ENCODE measurements around the gene CLDN19.
"Not testable (repeated sequence)": the region's sequence is repeated elsewhere in the genome, so short reads cannot be mapped to it uniquely, and the experiment has no call there.

The CLDN19 gene

DNA sequence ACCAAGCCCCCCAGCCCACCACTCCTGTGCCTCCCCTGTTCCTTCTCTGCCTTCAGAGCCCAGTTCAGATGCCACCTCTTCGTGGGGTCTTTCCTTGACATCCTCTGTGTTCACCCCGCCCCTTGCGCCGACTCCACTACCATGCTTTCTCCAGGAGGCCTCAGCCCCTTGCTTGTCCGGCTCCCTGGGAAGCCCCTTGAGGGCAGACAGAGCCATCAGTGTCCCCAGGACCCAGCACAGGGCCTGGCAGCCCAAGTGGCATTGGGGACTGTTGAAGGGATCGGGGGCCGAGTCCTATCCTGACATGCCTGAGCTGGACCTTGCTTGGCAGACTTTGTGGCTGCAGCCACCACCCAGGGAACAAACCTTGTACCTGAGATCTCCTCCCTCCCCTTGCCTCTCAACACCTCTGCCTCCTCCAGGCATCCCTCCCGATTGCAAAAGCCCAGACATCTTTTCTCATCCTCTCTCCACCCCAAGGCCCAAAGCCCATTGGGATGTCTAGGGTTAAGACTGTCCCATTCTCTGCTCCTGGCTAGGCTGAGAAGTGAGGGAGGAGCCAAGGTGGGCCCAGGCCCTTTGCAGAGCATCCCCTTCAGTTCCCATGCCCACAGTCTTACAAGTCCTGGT is 3.4 kb downstream of the CLDN19 start:
- ATAC-seq (no peak), DNase-seq (ENCODE audit: low spot score in 2 of 2) (no peak)
- Mint-ChIP-seq H3K36me3 (no peaks in the 10 kb centered on the region), H3K9me3 (no peaks in the 10 kb centered on the region), H3K4me3 (no peak overlapping the region), H3K4me1 (peaks cover 12% of the 10 kb centered on the region), H3K27ac (peak overlapping the region; percentile 78)

DNA sequence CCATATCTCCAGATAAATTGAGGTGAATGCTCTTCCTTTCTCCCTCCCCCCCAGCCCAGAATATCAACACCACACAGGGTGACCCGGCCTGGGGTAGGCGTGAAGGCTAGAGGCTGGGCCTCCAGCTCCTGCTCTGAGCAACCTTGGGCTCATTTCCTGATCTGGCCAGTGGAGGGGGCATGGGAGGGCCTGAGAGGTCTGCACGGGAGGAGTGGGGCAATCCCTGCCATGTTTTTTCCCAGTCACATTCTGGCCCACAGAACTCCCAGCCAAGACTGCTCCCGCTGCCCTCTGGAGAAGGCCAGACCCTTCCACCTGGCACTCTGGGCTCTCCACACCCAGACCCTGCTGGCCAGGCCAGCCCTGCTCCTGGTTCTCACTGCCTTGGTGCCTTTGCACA is 3.9 kb downstream of the CLDN19 start:
- ATAC-seq, result peak; percentile 27
- peak overlapping the region; percentile 78 for H3K27ac Mint-ChIP-seq
- no peak overlapping the region for H3K4me3 Mint-ChIP-seq
- peaks cover 12% of the 10 kb centered on the region for H3K4me1 Mint-ChIP-seq
- no peaks in the 10 kb centered on the region for H3K36me3 Mint-ChIP-seq
- no peaks in the 10 kb centered on the region for H3K9me3 Mint-ChIP-seq
- DNase-seq (ENCODE audit: low spot score in 2 of 2), result no peak

DNA sequence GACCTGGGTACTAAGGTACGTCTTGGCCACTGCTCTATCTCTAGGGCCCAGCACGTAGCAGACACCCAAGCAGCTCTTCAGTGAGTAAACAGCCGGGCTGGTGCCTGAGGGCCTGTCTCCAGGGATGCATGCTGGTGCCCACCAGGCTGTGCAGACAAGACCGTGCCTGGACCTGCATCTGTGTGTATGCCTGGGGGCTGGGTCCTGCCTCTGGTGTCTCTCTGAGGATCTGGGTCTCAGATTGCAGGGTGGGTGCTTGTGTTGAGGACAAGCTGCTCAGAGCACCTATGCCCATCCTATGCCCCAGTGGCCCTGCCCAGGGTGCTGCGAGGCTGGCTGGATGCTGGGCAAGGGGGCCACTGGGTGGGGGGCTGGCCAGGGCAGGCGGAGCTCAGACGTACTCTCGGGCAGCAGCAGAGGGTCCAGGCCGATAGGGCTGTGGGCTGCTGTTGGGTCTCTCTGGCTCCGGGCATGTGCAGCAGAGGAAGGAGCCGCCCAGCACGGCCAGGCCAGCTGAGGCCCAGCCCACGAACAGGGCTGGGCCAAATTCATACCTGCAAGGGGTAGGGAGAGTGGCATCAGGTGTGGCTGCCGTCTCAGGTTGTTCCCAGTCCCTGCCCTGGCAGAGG is 4.4 kb downstream of the CLDN19 start:
- Mint-ChIP-seq H3K4me1 (peaks cover 12% of the 10 kb centered on the region), H3K27ac (no peak overlapping the region), H3K36me3 (no peaks in the 10 kb centered on the region), H3K9me3 (no peaks in the 10 kb centered on the region), H3K4me3 (no peak overlapping the region)
- no peak for DNase-seq (ENCODE audit: low spot score in 2 of 2)
- no peak for ATAC-seq

DNA sequence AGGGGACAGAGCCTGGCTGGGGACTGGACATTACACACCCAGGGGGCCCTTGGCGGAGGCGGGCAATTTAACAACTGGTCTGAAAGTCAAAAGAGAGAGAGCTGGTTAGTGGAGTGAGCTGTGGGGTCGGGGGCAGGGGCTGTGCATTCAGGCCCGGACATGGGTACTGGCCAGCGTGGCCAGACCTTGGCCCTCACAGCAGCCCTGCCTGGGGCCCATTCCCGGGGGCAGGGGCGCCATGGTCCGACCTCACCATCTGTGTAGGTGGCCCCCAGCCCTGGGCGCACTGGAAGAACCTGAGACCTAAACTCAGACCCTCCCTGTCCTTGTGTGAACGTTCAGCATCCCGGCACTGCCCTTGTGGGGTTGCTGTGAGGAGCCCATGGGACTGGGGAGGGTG is 5.0 kb downstream of the CLDN19 start:
- Mint-ChIP-seq H3K36me3 (no peaks in the 10 kb centered on the region), H3K9me3 (no peaks in the 10 kb centered on the region), H3K27ac (no peak overlapping the region), H3K4me3 (no peak overlapping the region), H3K4me1 (peaks cover 12% of the 10 kb centered on the region)
- no peak for ATAC-seq
- no peak for DNase-seq (ENCODE audit: low spot score in 2 of 2)

DNA sequence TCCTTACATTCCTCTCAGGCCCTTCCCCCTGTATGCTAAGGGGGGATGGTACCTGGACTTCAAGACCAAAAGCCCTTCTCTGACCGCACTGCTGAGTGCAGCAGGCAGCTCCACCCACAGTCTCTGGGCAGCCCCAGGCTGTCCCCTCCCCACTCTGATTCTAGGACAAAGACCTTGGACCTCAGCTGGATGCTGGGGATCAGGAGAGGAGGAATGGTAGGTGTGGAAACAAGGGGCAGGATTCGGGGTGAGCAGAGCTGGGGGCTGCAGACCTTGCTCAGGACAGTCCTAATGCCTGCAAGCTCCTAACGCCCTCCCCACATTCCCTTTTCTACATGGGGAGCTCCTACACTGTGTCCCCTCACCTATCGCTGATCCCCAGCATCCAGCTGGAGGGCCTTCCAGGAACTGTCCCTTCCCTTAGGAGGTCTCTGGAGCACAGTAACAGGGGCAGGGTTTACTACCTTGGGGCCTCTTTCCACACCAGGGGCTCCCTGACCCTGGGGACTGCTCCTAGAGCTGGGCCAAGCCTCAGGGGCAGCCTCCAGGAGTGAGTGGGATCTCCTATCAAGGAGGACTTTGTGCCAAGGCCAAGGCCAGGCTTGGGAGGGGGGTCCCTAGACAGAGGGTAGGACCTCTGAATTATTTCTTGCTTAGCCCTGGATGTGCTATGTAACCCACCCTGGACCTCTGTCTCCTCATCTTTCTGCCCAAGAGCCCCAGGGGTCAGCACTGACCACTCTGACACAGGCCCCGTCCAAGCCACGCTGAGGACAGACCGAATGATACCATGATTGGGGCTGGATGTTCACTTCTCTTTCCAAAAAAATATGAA is 5.6 kb downstream of the CLDN19 start:
- DNase-seq (ENCODE audit: low spot score in 2 of 2) (no peak), ATAC-seq (no peak)
- Mint-ChIP-seq H3K36me3 (no peaks in the 10 kb centered on the region), H3K4me1 (peaks cover 12% of the 10 kb centered on the region), H3K9me3 (no peaks in the 10 kb centered on the region), H3K4me3 (no peak overlapping the region), H3K27ac (no peak overlapping the region)

DNA sequence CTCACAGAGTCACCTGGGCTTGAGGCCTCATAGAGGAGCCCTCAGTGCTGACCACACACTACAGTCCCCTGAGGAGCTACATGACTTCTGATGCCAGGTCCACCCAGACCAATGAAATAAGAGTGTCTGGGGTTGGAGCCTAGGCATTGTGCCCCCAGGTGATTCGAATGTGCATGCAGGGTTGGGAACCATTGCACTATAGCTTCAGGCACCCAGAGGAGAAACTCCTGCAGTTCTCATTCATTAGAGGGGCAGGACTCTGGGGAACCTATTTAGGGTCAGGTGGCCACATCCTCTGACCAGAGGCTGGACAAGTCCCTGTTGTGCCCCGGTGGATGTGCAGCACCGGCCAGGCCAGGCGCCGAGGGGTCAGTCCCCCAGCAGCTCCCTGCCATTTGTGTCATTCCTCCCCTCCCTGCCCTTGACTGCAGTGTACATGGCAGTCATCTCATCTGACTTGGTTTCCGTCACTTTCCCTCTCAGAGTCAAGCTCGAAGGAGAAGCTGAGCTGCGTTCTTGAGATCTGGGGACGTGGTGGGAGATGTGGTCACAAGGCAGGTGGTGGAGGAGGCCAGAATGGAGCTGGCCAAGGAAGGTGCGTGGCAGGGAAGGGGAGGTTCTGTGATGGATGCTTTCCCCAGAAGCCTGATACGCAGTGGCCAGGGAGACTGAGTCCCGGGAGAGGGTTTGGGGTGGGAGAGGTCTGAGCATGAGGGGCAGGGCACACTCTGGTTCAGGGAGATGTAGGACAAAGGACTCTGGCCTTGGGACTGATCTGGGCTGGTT is 6.4 kb downstream of the CLDN19 start:
- ATAC-seq (no peak), DNase-seq (ENCODE audit: low spot score in 2 of 2) (no peak)
- Mint-ChIP-seq H3K9me3 (no peaks in the 10 kb centered on the region), H3K4me3 (no peak overlapping the region), H3K27ac (no peak overlapping the region), H3K36me3 (no peaks in the 10 kb centered on the region), H3K4me1 (peaks cover 12% of the 10 kb centered on the region)

DNA sequence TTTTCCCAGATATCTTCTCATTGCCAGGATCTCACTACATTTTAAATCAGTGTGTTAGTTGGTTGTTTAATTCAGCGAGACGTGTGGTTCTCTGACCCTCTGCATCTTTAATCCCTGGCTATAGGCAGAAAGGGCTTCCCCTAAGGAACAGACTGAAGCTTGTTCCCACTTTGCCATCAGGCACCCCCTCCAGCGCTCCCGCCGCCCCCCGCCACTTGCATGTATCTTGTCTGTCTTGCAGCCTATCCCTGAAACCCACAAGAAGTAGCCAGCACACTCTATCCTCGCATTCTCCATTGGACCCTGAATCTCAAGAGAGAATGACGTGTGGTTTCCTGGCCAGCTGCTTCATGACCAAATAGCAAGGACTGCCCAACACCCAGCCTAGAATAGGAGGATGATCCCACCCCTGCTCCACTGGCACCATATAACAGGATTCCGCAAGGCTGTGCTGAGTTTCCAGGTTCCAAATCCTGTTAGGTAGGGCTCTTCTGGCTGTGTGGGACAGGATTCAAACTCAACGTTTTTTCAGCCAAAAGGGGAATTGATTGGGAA is 7.8 kb downstream of the CLDN19 start:
- Mint-ChIP-seq H3K27ac (no peak overlapping the region), H3K4me3 (no peak overlapping the region)

DNA sequence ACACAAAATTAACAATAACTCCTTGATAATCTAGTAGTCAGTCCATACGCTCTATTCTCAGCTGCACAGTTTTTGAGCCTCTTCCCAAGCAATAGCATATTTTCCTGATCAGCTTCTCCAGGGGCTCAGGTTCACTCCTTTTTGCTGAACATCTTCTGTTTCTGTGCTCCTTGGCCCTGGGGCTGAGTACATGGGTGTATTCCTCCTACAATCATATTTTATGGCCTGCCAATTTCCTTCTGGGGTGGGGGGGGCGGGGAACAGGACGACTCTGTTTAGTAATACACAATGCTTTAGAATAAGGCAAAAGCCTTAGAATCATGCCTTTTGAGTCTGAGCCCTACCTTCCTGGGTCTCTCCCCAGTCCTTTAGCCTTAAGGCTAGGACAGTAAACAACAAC is 8.5 kb downstream of the CLDN19 start:
- Mint-ChIP-seq H3K27ac (no peak overlapping the region), H3K4me1 (peaks cover 3% of the 10 kb centered on the region)

More for the DNA sequence above, 7.8 kb downstream of the CLDN19 start:
- Mint-ChIP-seq H3K4me1 (peaks cover 9% of the 10 kb centered on the region), H3K36me3 (no peaks in the 10 kb centered on the region), H3K9me3 (no peaks in the 10 kb centered on the region)
- ATAC-seq (no peak), DNase-seq (ENCODE audit: low spot score in 2 of 2) (no peak)

DNA sequence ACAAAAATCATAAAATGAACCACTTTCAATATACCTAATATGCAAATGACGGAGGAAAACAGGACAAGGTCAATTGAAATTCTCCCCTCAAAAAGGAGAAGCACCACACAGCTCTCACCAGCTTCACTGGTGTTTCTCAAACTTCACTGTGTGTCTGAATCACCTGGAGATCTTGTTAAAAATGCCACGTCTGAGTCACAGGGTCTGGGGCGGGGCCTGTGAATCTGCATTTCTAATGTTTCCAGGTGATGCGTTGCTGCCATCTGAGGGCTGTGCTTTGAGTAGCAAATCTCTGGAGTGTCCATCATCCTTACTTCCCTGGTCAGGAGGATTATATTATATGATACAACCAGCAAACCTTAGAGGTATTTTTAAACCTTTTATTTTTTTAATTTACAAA is 9.0 kb downstream of the CLDN19 start:
- Mint-ChIP-seq H3K9me3 (no peaks in the 10 kb centered on the region), H3K4me3 (no peak overlapping the region), H3K36me3 (no peaks in the 10 kb centered on the region), H3K4me1 (no peaks in the 10 kb centered on the region), H3K27ac (no peak overlapping the region)
- no peak for DNase-seq (ENCODE audit: low spot score in 2 of 2)
- ATAC-seq, result peak; percentile 66

More for the DNA sequence above, 8.5 kb downstream of the CLDN19 start:
- ATAC-seq, result no peak
- Mint-ChIP-seq H3K9me3 (no peaks in the 10 kb centered on the region), H3K36me3 (no peaks in the 10 kb centered on the region), H3K4me3 (no peak overlapping the region)
- no peak for DNase-seq (ENCODE audit: low spot score in 2 of 2)

DNA sequence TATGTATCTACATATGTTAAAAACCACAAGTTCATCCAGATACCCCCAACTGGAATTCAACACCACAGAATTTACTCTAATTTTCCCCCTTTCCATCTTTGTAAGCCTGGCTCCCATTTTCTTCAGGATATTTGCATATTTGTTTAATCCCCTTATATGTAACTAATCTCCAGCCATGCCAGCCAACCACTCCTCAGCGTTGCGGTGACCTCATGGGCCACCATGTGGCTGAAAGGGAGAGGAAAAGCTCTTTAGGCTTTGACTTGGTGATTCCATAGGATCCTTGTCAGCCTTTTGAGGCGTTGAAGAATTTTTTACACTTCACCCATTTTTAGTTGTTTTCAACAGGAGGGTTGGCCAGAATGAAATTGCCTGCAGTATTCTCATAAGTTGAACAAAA is 10.0 kb downstream of the CLDN19 start:
- Mint-ChIP-seq H3K36me3 (no peaks in the 10 kb centered on the region), H3K4me1 (no peaks in the 10 kb centered on the region), H3K27ac (no peak overlapping the region), H3K9me3 (no peaks in the 10 kb centered on the region), H3K4me3 (no peak overlapping the region)
- no peak for ATAC-seq
- no peak for DNase-seq (ENCODE audit: low spot score in 2 of 2)

DNA sequence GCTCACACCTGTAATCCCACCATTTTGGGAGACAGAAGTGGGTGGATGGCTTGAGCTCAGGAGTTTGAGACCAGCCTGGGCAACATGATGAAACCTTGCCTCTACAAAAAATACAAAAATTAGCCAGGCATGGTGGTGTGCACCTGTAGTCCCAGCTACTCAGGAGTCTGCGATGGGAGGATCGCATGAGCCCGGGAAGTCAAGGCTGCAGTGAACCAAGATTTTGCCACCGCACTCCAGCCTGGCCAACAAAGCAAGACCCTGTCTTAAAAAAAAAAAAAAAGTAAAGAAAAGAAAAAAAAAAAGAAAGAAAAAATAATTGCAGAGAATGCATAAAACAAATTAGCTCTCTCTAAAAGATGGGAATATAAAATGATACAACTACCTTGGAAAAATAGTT is 14.2 kb downstream of the CLDN19 start:
- not testable (repeated sequence) for H3K4me3 Mint-ChIP-seq; H3K27ac Mint-ChIP-seq; H3K4me1 Mint-ChIP-seq; DNase-seq (ENCODE audit: low spot score in 2 of 2); H3K9me3 Mint-ChIP-seq; ATAC-seq; H3K36me3 Mint-ChIP-seq

DNA sequence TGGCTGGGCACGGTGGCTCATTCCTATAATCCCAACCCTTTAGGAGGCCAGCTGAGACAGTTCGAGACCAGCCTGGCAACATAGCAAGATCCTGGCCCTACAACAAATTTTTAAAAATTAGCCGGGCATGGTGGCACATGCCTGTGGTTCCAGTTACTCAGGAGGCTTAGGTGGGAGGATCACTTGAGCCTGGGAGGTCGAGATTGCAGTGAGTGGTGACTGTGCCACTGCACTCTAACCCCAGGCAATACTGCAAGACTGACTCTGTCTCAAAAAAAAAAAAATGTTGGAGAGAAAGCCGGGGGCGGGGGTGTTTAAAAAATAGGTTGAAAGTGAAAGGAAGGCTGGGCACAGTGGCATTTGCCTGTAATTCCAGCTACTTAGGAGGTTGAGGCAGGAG is 16.5 kb downstream of the CLDN19 start:
- Mint-ChIP-seq H3K36me3 (no peaks in the 10 kb centered on the region), H3K27ac (peak overlapping the region; percentile 30), H3K4me3 (no peak overlapping the region), H3K4me1 (no peaks in the 10 kb centered on the region), H3K9me3 (no peaks in the 10 kb centered on the region)
- ATAC-seq (no peak), DNase-seq (ENCODE audit: low spot score in 2 of 2) (no peak)

DNA sequence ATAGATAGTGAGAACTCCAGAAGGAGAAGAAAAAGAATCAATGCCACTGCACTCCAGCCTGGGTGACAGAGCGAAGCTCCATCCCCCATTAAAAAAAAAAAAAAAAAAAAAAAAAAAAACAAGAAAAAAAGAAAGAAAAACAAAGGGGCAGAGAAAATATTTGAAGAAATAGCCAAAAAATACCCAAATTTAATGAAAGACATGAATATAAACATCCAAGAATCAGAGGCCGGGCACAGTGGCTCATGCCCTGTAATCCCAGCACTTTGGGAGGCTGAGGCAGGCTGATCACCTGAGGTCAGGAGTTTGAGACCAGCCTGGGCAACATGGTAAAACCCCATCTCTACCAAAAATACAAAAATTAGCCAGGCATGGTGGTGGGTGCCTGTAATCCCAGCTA is 17.6 kb downstream of the CLDN19 start:
- not testable (repeated sequence) for H3K9me3 Mint-ChIP-seq; H3K27ac Mint-ChIP-seq; DNase-seq (ENCODE audit: low spot score in 2 of 2); H3K36me3 Mint-ChIP-seq; H3K4me3 Mint-ChIP-seq; ATAC-seq; H3K4me1 Mint-ChIP-seq

DNA sequence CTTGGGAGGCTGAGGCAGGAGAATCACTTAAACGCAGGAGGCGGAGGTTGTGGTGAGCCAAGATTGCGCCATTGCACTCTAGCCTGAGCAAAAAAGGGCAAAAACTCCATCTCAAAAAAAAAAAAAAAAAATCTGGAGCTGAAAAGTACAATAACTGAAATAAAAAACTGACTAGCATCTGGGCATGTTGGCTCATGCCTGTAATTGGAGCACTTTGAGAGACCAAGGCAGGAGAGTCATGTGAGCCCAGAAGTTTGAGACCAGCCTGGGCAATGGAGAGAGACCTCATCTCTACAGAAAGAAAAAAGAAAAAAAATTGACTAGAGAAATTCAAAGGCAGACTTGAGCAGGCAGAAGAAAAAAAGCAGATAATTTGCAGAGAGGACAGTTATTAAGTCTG is 18.1 kb downstream of the CLDN19 start:
- H3K4me1 Mint-ChIP-seq, result no peaks in the 10 kb centered on the region
- DNase-seq (ENCODE audit: low spot score in 2 of 2) (no peak), ATAC-seq (no peak)
- H3K36me3 Mint-ChIP-seq, result no peaks in the 10 kb centered on the region
- H3K9me3 Mint-ChIP-seq, result no peaks in the 10 kb centered on the region
- no peak overlapping the region for H3K27ac Mint-ChIP-seq
- H3K4me3 Mint-ChIP-seq, result no peak overlapping the region

DNA sequence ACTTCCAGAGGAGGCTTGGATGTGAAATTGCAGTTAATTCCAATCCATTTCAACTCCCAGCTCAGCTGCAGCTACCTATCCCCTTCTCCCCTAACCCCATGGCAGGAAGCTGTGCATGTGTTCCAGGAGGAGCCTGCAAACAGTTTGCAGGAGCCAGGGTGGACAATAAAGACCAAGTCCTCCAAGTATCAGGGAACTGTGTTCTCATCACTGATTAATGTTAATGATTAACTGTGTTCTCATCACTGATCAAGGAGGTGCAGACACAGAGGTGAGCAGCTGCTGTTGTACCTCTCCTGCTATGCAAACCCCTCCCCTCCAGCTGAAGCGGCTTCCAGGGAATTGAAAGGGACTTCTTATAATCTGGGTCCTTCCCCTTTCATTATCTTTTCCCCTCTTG is 19.2 kb downstream of the CLDN19 start:
- no peak for ATAC-seq

More for the DNA sequence above, 19.2 kb downstream of the CLDN19 start:
- no peak overlapping the region for H3K27ac Mint-ChIP-seq
- H3K4me3 Mint-ChIP-seq, result no peak overlapping the region
- DNase-seq (ENCODE audit: low spot score in 2 of 2), result no peak
- peaks cover 6% of the 10 kb centered on the region for H3K36me3 Mint-ChIP-seq
- no peaks in the 10 kb centered on the region for H3K9me3 Mint-ChIP-seq
- H3K4me1 Mint-ChIP-seq, result peaks cover 5% of the 10 kb centered on the region
